NCI-H748 (cell line): Measurements from ENCODE around the gene ZFX.

ENCODE experiments used
- DNase-seq: peaks from one replicate; lab custom pipeline; 2025; ENCODE audit not compliant: unreplicated experiment; lab: John Stamatoyannopoulos, UW

Gene ZFX

GRCh38 chrX:24235084-24235710 lies 85.7 kb downstream of the ZFX start:
- DNase-seq: no peak

- DNase-seq: peak; percentile 57
These were observed 92.5 kb downstream of the ZFX start for GRCh38 chrX:24241822-24242648.

- no peak for DNase-seq
These were observed 93.2 kb downstream of the ZFX start for GRCh38 chrX:24242649-24243175.

- no peak for DNase-seq
These were observed 93.7 kb downstream of the ZFX start for GRCh38 chrX:24243188-24243587.

- DNase-seq: no peak
These were observed 94.2 kb downstream of the ZFX start for GRCh38 chrX:24243692-24244091.

- no peak for DNase-seq
These were observed 95.7 kb downstream of the ZFX start for GRCh38 chrX:24245202-24245601.

- no peak for DNase-seq
These were observed 98.5 kb downstream of the ZFX start for GRCh38 chrX:24248042-24248441.

- no peak for DNase-seq
These were observed 103.5 kb downstream of the ZFX start for GRCh38 chrX:24253030-24253429.

- no peak for DNase-seq
These were observed 103.9 kb downstream of the ZFX start for GRCh38 chrX:24253469-24253868.

- no peak for DNase-seq
These were observed 107.5 kb downstream of the ZFX start for GRCh38 chrX:24257011-24257410.

GRCh38 chrX:24259544-24260240 lies 110.2 kb downstream of the ZFX start:
- DNase-seq: peak; percentile 55

- no peak for DNase-seq
These were observed 111.5 kb downstream of the ZFX start for GRCh38 chrX:24260842-24261550.

- DNase-seq: no peak
These were observed 112.8 kb downstream of the ZFX start for GRCh38 chrX:24262309-24262708.

- no peak for DNase-seq
These were observed 114.9 kb downstream of the ZFX start for GRCh38 chrX:24264383-24264782.
